Caco-2 (cell line): ENCODE measurements around the gene GRIFIN. TPM values are rescaled to one million over a fixed set of nuclear protein-coding genes. Genes with fewer than 3 reads are reported as not detected.

ENCODE experiments used
- BruUV-seq: library from RNA; stranded (reverse); fragments of 400-500 nt; replicated peaks from 2 replicates; lab custom pipeline; 2021; lab: Mats Ljungman, UMichigan
- CTCF ChIA-PET: fragments of 300-600 bp; sonication (Branson Sonifier 250); formaldehyde crosslinking; loops from one replicate; lab custom pipeline; 2022; ENCODE audit warnings: antibody characterized with exemption; lab: Charles Lee
- POLR2A ChIA-PET: fragments of 300-600 bp; sonication (Branson Sonifier 250); formaldehyde crosslinking; loops from one replicate; lab custom pipeline; 2022; ENCODE audit warnings: antibody characterized with exemption; lab: Charles Lee
- DNase-seq, 2 experiments: peaks; one replicate each; pipeline versions ENCODE4 v3.0.0 to v3.0.0-alpha.2; 2020 to 2022
- H3K27me3 ChIP-seq: replicated peaks from 2 replicates; pipeline ENCODE4 v1.6.0; 2011; ENCODE audit warnings: low read length; ENCODE audit not compliant: control insufficient read depth, insufficient read depth
- H3K36me3 ChIP-seq: 2 replicates; pipeline ENCODE4 v1.5.1; 2011; ENCODE audit warnings: low read length; ENCODE audit not compliant: control insufficient read depth, insufficient read depth
- H3K4me1 ChIP-seq: fragments of 250-450 bp; sonication (Bioruptor Pico); 2 replicates; pipeline ENCODE4 v1.5.1; 2020; ENCODE audit warnings: mild to moderate bottlenecking
- H3K4me3 ChIP-seq: 2 replicates; pipeline ENCODE4 v1.5.1; 2011; ENCODE audit warnings: low read depth, mild to moderate bottlenecking, control low read depth, low read length
- H3K9me3 ChIP-seq: fragments of 250-450 bp; sonication (Bioruptor Pico); 2 replicates; pipeline ENCODE4 v1.5.1; 2020; ENCODE audit warnings: mild to moderate bottlenecking, moderate library complexity
- H3K27ac Mint-ChIP-seq: one replicate; pipeline ENCODE4 v1.8.0; 2022; ENCODE audit warnings: mixed read lengths; ENCODE audit not compliant: unreplicated experiment
- H3K27me3 Mint-ChIP-seq: one replicate; pipeline ENCODE4 v1.8.0; 2022; ENCODE audit warnings: mixed read lengths; ENCODE audit not compliant: insufficient read depth, unreplicated experiment
- H3K36me3 Mint-ChIP-seq: one replicate; pipeline ENCODE4 v1.8.0; 2022; ENCODE audit warnings: mild to moderate bottlenecking, mixed read lengths; ENCODE audit not compliant: insufficient read depth, unreplicated experiment
- H3K4me1 Mint-ChIP-seq: one replicate; pipeline ENCODE4 v1.8.0; 2022; ENCODE audit warnings: low read depth, mixed read lengths; ENCODE audit not compliant: unreplicated experiment
- H3K4me3 Mint-ChIP-seq: one replicate; pipeline ENCODE4 v1.8.0; 2022; ENCODE audit warnings: mild to moderate bottlenecking, moderate library complexity, mixed read lengths; ENCODE audit not compliant: unreplicated experiment
- H3K9me3 Mint-ChIP-seq: one replicate; pipeline ENCODE4 v1.8.0; 2022; ENCODE audit warnings: mixed read lengths; ENCODE audit not compliant: unreplicated experiment
- intact Hi-C: fragments of 100-400 bp; cut with micrococcal nuclease; formaldehyde crosslinking; loops from one replicate; pipeline ENCODE4 v1.10.0; 2022; ENCODE audit not compliant: unreplicated experiment
- total RNA-seq: library from RNA; stranded (reverse); gene quantifications from 2 replicates; pipeline ENCODE4 v1.2.3, GENCODE V29; 2022
- TF ChIP-seq, protein P1 (sequence below), 2 experiments: fragments of 200-600 bp in 1 of 2; IDR thresholded peaks; 1 replicate in 1 of 2; 2 replicates in 1 of 2; pipeline versions ENCODE4 v1.5.1 to v1.8.0; 2011 to 2022; ENCODE audit warnings: antibody characterized with exemption in 1 of 2, control low read depth in 1 of 2, inconsistent platforms in 1 of 2, low read depth in 1 of 2, low read length in 1 of 2, mild to moderate bottlenecking in 1 of 2, moderate library complexity in 1 of 2; ENCODE audit not compliant: insufficient read depth in 1 of 2, severe bottlenecking in 1 of 2, unreplicated experiment in 1 of 2

Gene GRIFIN
- total RNA-seq, 1 experiment from 2014 or later: not detected

DNA sequence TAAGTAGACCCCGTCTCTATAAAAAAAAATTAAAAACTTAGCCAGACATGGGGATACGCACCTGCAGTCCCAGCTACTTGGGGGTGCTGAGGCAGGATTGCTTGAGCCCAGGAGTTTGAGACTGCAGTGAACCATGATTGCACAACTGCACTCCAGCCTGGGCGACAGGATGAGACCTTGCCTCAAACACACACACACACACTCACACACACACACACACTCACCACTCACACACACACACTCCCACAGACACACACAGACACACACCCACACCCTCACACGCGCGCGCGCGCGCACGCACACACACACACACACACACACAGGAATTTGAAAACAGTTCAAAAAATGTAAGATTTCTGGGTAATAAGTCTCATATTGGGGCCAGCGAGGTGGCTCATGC, 8.7 kb upstream of the GRIFIN start:
- intact Hi-C loops: no loop called here
- H3K9me3 ChIP-seq: 0 out of 2 replicates have a peak, but pooled peaks cover 5% of the 10 kb centered on the region
- DNase-seq: no peak
- H3K27ac Mint-ChIP-seq: no peak overlapping the region
- no peaks in the 10 kb centered on the region for H3K4me1 Mint-ChIP-seq
- no peaks in the 10 kb centered on the region for H3K9me3 Mint-ChIP-seq
- H3K27me3 ChIP-seq: no peaks in the 10 kb centered on the region
- peaks cover 6% of the 10 kb centered on the region for H3K36me3 Mint-ChIP-seq
- no peaks in the 10 kb centered on the region for H3K4me1 ChIP-seq
- CTCF ChIA-PET: no interaction called here
- no TSS peak for BruUV-seq
- POLR2A ChIA-PET: no interaction called here
- no peak overlapping the region for H3K4me3 ChIP-seq
- TF ChIP-seq, protein P1, sequence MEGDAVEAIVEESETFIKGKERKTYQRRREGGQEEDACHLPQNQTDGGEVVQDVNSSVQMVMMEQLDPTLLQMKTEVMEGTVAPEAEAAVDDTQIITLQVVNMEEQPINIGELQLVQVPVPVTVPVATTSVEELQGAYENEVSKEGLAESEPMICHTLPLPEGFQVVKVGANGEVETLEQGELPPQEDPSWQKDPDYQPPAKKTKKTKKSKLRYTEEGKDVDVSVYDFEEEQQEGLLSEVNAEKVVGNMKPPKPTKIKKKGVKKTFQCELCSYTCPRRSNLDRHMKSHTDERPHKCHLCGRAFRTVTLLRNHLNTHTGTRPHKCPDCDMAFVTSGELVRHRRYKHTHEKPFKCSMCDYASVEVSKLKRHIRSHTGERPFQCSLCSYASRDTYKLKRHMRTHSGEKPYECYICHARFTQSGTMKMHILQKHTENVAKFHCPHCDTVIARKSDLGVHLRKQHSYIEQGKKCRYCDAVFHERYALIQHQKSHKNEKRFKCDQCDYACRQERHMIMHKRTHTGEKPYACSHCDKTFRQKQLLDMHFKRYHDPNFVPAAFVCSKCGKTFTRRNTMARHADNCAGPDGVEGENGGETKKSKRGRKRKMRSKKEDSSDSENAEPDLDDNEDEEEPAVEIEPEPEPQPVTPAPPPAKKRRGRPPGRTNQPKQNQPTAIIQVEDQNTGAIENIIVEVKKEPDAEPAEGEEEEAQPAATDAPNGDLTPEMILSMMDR (IDR thresholded peaks at IDR 0.05; ENCODE audit: insufficient read depth in 1 of 2, low read depth in 1 of 2, low read length in 1 of 2, severe bottlenecking in 1 of 2, unreplicated experiment in 1 of 2): no peak
- no peak overlapping the region for H3K4me3 Mint-ChIP-seq
- H3K36me3 ChIP-seq: no peaks in the 10 kb centered on the region
- H3K27me3 Mint-ChIP-seq: no peaks in the 10 kb centered on the region

DNA sequence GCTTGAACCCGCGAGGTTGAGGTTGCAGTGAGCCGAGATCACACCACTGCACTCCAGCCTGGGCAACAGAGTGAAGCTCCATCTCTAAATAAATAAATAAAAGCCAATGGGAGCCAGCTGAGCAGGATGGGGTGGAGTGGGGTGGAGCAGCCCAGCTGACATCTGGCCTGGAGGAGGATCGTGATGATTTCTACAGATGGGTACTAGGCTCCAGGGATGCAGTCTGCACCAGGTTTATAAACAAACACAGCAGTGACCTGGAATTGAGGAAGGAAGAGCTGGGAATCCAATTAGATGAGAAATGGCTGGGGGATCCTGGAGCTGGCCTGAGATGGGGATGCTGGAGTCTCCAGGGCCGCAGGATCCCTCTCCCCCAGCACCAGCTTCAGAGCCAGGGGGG, 7.3 kb upstream of the GRIFIN start:
- DNase-seq: no peak
- peaks cover 6% of the 10 kb centered on the region for H3K36me3 Mint-ChIP-seq
- intact Hi-C loops: no loop called here
- no peak overlapping the region for H3K4me3 Mint-ChIP-seq
- Histone ChIP-seq H3K4me1 (no peaks in the 10 kb centered on the region), H3K9me3 (0 out of 2 replicates have a peak, but pooled peaks cover 5% of the 10 kb centered on the region), H3K4me3 (no peak overlapping the region), H3K27me3 (no peaks in the 10 kb centered on the region), H3K36me3 (no peaks in the 10 kb centered on the region)
- CTCF ChIA-PET: interaction anchor here (1.2 kb wide), 1 partner anchor 15 kb away, joined by 4 read pairs; no protein-coding TSS in a partner anchor
- TF ChIP-seq, protein P1 (IDR thresholded peaks at IDR 0.05; ENCODE audit: insufficient read depth in 1 of 2, low read depth in 1 of 2, low read length in 1 of 2, severe bottlenecking in 1 of 2, unreplicated experiment in 1 of 2): no peak
- no peaks in the 10 kb centered on the region for H3K27me3 Mint-ChIP-seq
- POLR2A ChIA-PET: no interaction called here
- H3K9me3 Mint-ChIP-seq: no peaks in the 10 kb centered on the region
- no TSS peak for BruUV-seq
- H3K27ac Mint-ChIP-seq: no peak overlapping the region
- H3K4me1 Mint-ChIP-seq: no peaks in the 10 kb centered on the region

DNA sequence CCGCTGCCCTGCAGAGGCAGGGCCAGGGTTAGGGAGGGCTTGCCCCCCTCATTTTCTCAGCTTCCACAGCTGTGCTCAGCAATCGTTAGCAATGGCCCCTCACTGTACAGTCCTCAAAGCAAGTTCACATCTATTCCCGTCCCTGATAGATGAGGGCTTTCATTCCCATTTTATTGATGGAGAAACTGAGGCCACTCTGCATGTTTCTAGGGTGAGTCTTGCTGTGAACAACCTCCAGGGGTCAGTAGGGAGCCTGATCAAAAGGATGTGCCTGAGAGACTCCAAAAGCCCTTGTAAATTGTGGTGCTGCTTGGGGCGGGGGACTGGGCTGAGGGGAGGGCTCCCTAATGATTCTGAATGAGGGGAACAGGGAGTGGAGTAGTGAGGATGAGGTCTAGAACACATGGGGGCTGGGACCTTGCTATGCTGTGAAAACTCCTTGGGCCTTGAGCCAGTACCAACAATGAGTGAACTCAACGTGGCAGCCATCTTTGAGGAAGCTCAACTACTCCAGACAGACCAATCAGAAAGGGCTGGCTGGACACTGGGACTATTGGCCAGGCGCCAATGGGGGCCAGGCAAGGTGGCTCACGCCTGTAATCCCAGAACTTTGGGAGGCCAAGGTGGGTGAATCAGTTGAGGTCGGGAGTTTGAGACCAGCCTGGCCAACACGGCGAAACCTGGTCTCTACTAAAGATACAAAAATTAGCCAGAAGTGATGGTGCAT, 6.7 kb upstream of the GRIFIN start:
- no peak for DNase-seq
- no peaks in the 10 kb centered on the region for H3K4me1 ChIP-seq
- no peak overlapping the region for H3K4me3 Mint-ChIP-seq
- no peak overlapping the region for H3K27ac Mint-ChIP-seq
- H3K36me3 ChIP-seq: no peaks in the 10 kb centered on the region
- H3K4me3 ChIP-seq: no peak overlapping the region
- no TSS peak for BruUV-seq
- TF ChIP-seq, protein P1 (IDR thresholded peaks at IDR 0.05; ENCODE audit: insufficient read depth in 1 of 2, low read depth in 1 of 2, low read length in 1 of 2, severe bottlenecking in 1 of 2, unreplicated experiment in 1 of 2): no peak
- no peaks in the 10 kb centered on the region for H3K4me1 Mint-ChIP-seq
- H3K9me3 ChIP-seq: 0 out of 2 replicates have a peak, but pooled peaks cover 5% of the 10 kb centered on the region
- H3K36me3 Mint-ChIP-seq: peaks cover 6% of the 10 kb centered on the region
- CTCF ChIA-PET: interaction anchor here (1.2 kb wide), 1 partner anchor 14 kb away, joined by 4 read pairs; no protein-coding TSS in a partner anchor
- H3K27me3 ChIP-seq: no peaks in the 10 kb centered on the region
- no peaks in the 10 kb centered on the region for H3K27me3 Mint-ChIP-seq
- H3K9me3 Mint-ChIP-seq: no peaks in the 10 kb centered on the region
- intact Hi-C loops: no loop called here
- POLR2A ChIA-PET: no interaction called here
